ENCODE results near the gene RANBP10.
"Not testable (repeated sequence)": the region's sequence is repeated elsewhere in the genome, so short reads cannot be mapped to it uniquely, and the experiment has no call there.

The RANBP10 gene

GRCh38 chr16:67708368-67708771 is 98.0 kb downstream of the RANBP10 start:
- no peak for DNase-seq

GRCh38 chr16:67707790-67708189 is 98.6 kb downstream of the RANBP10 start:
- DNase-seq, result no peak

GRCh38 chr16:67707210-67707609 is 99.2 kb downstream of the RANBP10 start:
- DNase-seq, result no peak

- DNase-seq, result no peak
These were observed 102.2 kb downstream of the RANBP10 start for GRCh38 chr16:67704110-67704509.

- no peak for DNase-seq
These were observed 102.7 kb downstream of the RANBP10 start for GRCh38 chr16:67703626-67704025.

GRCh38 chr16:67702130-67702529 is 104.2 kb downstream of the RANBP10 start:
- DNase-seq, result no peak

GRCh38 chr16:67701420-67701819 is 104.9 kb downstream of the RANBP10 start:
- no peak for DNase-seq

- no peak for DNase-seq
These were observed 107.1 kb downstream of the RANBP10 start for GRCh38 chr16:67699265-67699664.

GRCh38 chr16:67697422-67698185 is 108.8 kb downstream of the RANBP10 start:
- DNase-seq, result no peak

GRCh38 chr16:67694611-67695010 is 111.7 kb downstream of the RANBP10 start:
- no peak for DNase-seq

- not testable (repeated sequence) for DNase-seq
These were observed 112.7 kb downstream of the RANBP10 start for GRCh38 chr16:67693517-67694285.

- DNase-seq, result no peak
These were observed 120.8 kb downstream of the RANBP10 start for GRCh38 chr16:67685388-67686112.

GRCh38 chr16:67683767-67684166 is 122.6 kb downstream of the RANBP10 start:
- DNase-seq, result no peak

- no peak for DNase-seq
These were observed 126.1 kb downstream of the RANBP10 start for GRCh38 chr16:67679935-67680897.

- no peak for DNase-seq
These were observed 127.9 kb downstream of the RANBP10 start for GRCh38 chr16:67678354-67679023.

GRCh38 chr16:67677712-67678111 is 128.6 kb downstream of the RANBP10 start:
- DNase-seq, result no peak

GRCh38 chr16:67676939-67677338 is 129.4 kb downstream of the RANBP10 start:
- no peak for DNase-seq

- no peak for DNase-seq
These were observed 129.8 kb downstream of the RANBP10 start for GRCh38 chr16:67676516-67676915.

GRCh38 chr16:67675999-67676398 is 130.4 kb downstream of the RANBP10 start:
- DNase-seq, result no peak

- no peak for DNase-seq
These were observed 130.8 kb downstream of the RANBP10 start for GRCh38 chr16:67675579-67675935.

- no peak for DNase-seq
These were observed 131.3 kb downstream of the RANBP10 start for GRCh38 chr16:67674851-67675578.
